GM18520 (cell line): ENCODE measurements around the gene NAXD.
"Not testable (repeated sequence)": the region's sequence is repeated elsewhere in the genome, so short reads cannot be mapped to it uniquely, and the experiment has no call there.

Experiments
- ATAC-seq: cut with Tn5 transposase; IDR thresholded peaks from one replicate; pipeline ENCODE4 v1.9.1; 2021; ENCODE audit not compliant: unreplicated experiment

The NAXD gene

GRCh38 chr13:110615322-110616102, at the start of gene NAXD:
TSS of gene NAXD (plus strand) at chr13:110615545. CDS start at chr13:110615602, 57 bp downstream.
- peak; percentile 51 for ATAC-seq

DNA sequence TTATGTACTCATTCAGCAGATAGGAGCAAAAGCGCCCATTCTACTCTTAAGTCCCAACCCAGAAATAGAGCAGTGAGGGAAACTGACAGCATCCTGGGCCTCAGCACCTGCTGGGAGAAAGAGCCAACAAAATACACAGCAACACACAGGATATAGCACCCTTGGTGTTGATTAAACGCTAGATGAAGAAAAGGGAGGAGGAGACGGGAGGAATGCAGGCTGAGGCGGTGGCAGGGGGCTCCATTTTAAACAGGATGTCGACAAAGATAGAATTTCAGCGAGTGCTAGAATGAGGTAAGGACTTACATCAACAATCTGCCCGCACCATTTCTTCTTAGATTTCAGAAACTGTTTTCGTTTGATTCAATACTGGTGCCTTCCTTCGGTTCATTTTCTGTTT, 49.2 kb upstream of the NAXD start:
- no peak for ATAC-seq

GRCh38 chr13:110568612-110569011, 46.7 kb upstream of the NAXD start:
- ATAC-seq = no peak

DNA sequence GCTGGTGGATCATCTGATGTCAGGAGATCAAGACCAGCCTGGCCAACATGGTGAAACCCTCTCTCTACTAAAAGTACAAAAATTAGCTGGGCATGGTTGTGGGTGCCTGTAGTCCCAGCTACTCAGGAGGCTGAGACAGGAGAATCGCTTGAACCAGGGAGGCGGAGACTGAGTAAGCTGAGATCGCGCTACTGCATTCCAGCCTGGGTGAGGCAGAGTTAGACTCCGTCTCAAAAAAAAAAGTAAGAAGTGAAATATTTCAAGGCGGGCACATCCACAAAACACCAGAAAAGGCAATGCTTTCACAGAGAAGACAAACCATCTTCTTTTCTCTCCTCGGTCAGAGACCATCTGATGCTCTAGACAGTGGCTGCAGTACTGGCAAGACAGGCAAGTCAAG, 45.4 kb upstream of the NAXD start:
- ATAC-seq = not testable (repeated sequence)

DNA sequence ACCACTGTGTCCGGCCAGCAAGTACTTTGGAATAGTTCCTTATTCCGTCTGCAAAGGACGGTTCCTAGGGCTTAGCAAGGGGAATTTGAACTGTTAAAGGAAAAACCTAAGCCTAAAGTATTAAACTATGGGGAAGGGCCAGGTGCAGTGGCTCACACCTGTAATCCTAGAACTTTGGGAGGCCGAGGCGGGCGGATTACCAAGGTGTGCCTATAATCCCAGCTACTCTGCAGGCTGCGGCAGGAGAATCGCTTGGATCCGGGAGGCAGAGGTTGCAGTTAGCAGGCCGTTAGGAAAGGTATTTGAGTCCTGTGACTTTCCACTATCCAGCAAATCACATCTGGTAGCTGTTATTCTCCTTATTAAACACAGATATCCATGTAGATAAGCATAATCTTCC, 44.5 kb upstream of the NAXD start:
- no peak for ATAC-seq

DNA sequence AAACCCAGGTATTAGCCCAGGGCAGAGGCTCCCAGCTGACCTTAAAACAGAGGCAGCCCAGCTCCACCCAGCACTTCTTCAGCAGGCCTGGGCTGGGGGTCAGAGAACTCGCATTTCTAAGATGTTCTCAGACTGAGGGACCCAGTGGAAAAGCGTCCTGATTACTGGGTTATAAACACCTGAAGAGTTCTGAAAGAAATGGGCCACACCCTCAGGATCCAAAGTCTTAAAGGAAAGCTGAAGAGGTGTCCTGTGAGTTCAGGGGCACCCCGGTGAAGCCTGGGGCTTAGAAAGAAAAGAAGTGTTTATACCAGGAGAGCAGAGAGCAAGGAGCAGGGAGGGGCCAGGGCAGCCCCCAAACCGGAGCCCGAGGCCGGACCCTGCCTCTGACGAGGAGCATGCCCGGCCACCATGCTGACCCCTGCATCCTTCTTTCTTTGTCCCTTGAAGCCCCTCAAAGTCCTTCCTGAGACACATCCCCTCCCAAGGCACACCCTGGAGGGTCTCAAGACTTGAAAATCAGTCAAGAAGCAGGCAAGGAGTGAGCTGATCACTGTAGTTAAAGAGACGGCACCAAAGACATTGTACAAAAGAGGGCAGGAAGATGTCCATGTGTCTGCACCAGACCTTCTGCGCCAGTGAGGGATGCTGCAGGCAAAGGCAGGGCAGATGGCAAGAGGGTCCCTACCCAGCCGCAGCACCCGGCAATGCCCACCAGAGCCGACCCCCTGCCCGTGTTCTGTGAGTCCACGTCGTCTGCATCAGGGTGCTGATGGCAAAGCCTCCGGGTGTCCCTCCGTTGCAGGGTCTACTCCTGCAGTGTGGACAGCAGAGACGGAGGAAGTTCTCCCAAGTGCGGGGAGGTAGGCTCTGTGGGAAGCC, 43.2 kb upstream of the NAXD start:
- ATAC-seq = no peak

- ATAC-seq = no peak
Observed at GRCh38 chr13:110572778-110573118, 42.6 kb upstream of the NAXD start.

- ATAC-seq = no peak
Observed at GRCh38 chr13:110574161-110574560, 41.2 kb upstream of the NAXD start.

GRCh38 chr13:110575322-110576069, 39.8 kb upstream of the NAXD start:
- ATAC-seq = peak; percentile 67

DNA sequence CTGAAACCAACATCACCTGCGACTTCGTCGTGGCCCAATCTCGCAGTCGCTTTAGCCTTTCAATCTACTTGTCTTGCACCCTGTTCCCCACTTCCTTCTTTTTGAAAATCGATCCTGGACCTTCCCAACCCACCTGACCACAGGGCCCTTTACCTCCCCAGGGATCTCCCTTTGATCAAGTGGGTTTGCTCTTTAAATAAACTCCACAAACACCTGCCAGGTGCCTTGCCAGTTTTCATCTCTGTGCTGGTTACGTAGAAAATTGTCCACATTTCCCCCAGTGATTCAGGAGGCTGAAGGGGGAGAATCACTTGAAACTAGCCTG, 39.3 kb upstream of the NAXD start:
- no peak for ATAC-seq

DNA sequence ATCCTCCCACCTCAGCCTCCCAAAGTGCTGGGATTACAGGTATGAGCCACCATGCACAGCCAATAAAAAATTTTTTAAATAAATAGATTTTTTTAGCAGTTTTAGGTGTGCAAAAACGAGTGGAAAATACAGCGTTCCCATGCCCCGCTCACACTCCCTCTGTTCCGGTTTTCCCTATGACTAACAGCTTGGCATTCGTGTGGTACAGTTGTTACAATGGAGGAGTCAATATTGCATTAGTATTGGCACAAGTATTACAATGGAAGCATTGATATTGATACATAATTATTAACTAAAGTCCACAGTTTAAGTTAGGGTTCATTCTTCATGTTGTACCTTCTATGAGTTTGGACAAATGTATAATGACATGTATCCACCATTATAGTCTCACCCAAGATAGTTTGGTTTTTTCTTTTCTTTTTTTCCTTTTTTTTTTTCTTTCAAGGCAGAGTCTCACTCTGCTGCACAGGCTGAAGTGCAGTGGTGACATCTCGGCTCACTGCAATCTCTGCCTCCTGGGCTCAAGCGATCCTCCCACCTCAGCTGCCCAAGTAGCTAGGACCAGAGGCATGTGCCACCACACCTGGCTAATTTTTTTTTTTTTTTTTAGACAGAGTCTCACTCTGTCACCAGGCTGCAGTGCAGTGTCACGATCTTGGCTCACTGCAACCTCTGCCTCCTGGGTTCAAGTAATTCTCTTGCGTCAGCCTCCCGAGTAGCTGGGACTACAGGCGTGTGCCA, 38.4 kb upstream of the NAXD start:
- ATAC-seq = no peak

DNA sequence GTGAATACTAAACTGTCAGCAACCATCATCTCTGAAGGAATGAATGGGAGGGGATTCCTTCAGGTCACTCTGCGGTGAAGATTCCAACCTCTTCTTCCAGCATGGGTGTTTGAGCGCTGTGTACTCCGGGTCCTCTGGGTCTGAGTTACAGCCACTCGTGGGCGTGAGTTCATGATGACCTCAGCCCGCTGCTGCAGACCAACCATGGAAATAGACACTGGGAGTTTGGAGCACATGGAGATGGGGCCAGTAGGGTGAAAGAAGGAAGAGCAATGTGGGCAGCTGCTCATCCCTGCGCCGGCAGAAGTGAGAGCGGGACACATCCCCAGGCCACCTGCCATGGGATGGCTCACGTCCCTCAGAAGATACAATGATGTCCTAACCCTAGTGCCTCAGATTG, 37.0 kb upstream of the NAXD start:
- no peak for ATAC-seq

DNA sequence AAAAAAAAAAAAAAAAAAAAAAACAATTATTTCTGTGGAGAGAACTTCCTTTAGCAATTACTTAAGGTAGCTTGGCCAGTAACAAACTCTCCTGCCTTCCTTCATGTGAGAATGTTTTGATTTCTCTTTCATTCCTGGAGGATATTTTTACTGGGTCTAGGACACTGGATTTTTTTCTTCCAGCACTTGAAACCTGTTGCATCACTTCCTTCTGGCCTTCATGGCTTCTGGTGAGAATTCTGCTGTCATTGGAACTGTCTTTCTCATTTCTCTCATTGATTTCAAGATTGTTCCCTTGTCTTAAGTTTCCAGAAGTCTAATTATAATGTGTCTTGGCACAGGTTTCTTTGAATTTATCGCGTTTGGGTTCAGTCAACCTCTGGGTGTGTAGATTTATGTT, 34.5 kb upstream of the NAXD start:
- ATAC-seq = no peak

DNA sequence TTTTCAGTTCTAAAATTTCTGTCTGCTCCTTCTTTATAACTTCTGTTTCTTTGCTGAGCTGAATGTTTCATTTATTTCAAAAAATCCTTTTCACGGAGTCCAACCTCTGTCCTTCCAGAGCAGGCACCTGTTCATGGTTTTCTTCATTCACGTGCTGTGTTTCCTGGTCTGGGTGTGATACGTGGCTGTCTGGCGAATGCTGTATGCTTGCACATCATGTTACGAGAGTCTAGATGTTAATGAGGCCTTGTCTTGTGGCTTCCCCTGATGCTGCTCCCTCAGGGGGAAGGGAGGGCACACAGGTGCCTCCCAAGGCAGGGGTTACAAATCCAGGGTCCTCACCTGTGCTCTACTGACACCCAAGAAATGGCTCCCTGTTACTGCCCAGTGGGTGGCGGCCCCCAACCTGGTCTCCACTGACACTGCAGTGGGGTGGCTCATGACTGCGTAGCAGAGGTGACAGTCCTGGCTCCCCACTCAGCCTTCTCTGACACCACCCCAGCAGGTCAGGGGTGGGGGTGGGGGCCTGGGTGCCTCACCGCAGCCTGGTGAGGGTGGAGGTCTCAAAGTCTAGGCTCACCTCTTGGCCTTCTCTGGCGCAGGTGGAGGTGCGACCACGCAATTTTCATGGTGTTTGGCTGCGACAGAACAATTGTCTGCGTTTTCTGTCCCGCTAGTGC, 33.7 kb upstream of the NAXD start:
- no peak for ATAC-seq

GRCh38 chr13:110582421-110582954, 32.9 kb upstream of the NAXD start:
- ATAC-seq = no peak

- ATAC-seq = no peak
Observed at GRCh38 chr13:110583178-110583865, 32.0 kb upstream of the NAXD start.

- ATAC-seq = no peak
Observed at GRCh38 chr13:110589793-110590390, 25.5 kb upstream of the NAXD start.

DNA sequence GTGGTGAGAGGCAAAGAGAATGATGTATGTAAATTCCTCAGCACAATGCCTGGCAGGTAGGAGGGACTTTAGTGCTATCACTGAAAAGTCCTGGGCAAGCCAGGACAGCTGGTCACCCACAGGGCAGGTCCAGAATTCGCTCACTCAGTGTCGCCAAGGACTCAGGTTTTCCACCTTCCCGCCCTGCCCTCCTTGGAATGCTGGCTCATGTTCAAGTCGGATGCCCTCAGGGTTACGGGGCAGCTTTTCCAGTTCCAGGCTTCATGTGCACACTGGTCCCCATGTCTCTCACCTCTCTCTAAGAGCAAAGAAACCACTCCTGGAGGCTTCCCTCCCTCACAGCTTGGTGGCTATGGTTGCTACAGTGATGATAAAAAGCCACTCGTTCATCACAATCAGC, 24.8 kb upstream of the NAXD start:
- no peak for ATAC-seq

GRCh38 chr13:110592665-110593064, 22.7 kb upstream of the NAXD start:
- ATAC-seq = no peak
